KG1 (cell line): ENCODE results near the gene DLGAP1.

Experiments used
- DNase-seq: peaks from one replicate; lab custom pipeline; 2025; lab: John Stamatoyannopoulos, UW

Gene DLGAP1

DNA sequence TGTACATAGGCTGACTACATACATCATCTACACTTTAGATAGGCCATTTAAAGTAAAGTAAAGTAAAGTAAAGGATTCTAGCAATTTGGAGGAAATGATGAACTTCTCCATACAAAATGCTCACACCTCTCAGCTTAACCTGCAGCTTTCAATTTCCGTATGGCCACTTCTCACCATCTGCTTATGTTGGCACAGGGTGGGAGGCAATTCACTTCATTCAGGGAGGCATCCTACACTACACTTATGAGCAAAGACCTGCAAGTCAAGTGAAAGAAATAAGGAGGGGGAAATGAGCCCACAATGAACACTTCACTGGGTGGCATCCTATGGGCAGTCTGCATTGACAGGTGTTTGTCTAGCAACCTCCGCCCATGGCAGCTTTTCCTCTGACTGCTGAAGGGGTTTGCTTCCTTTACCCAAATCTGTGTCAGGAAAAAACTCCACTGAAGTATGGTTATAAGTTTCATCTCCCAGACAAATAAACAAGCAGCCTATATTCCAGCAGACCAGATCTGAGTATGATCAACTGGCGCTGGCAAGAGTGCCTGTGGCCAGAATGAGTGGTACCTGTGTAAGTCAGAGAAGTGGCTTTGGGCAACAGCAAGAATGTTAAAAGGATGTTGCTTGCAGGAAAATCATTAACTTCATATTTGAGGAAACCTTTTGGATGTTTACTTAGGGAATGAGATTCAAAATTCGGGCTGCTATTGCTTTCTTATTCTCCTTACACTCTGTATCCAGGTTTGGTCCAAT lies 556.1 kb downstream of the DLGAP1 start:
- no peak for DNase-seq

DNA sequence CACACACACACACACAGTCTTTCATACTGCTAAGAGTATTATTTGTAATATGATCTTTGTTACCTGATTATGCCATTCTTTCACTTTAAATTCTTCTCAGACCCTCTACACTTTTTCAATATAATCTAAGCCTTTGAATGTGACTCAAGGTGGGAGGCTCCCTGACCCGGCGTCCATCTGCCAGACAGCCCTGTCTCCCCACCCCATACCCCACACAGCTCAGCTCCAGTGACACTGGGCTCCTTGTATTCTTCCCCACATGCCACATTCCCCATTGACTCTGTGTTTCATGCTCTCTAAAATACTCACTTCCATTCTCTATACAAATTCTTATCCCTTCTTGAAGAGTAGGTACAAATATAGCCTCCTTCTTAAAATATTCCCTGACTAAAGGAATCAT lies 563.0 kb downstream of the DLGAP1 start:
- DNase-seq: no peak

DNA sequence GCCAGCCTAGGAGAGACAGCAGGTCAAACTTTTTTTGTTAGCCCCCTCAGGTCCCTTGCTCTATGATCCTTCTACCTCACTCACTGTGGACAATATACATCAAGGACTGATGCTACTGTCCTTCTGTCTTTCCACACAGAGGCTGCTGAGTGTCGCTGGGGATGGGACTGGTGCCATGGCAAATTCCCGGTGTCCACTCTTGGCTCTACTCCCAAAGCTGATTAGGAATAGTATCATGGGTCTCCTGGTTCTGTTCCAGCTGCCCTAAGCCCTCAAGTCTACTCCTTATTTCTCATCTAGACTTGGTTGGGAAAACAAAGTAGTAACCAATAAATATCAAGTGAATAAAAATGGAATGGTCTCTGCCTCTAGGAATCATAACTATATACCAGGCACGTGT lies 563.9 kb downstream of the DLGAP1 start:
- DNase-seq: no peak

- DNase-seq: no peak
Observed at GRCh38 chr18:3889803-3890202, 565.3 kb downstream of the DLGAP1 start.

DNA sequence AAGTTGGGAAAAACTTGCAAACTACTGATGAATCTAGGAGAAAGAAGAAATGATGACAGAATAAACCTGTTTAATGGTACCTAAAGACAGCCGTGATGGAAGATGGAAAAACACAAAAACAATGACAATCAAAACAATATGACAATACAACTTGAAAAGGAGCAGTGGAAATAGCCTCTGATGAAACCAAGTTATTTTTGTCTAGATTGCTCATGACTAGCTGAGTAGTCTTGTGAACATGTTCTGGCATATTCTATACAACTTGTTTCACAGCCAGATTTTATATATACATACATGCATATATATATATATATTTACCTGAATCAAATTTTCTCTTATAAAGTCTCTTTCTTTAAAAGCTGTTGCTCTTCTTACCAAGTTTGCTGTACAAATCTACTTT lies 566.0 kb downstream of the DLGAP1 start:
- DNase-seq: no peak

DNA sequence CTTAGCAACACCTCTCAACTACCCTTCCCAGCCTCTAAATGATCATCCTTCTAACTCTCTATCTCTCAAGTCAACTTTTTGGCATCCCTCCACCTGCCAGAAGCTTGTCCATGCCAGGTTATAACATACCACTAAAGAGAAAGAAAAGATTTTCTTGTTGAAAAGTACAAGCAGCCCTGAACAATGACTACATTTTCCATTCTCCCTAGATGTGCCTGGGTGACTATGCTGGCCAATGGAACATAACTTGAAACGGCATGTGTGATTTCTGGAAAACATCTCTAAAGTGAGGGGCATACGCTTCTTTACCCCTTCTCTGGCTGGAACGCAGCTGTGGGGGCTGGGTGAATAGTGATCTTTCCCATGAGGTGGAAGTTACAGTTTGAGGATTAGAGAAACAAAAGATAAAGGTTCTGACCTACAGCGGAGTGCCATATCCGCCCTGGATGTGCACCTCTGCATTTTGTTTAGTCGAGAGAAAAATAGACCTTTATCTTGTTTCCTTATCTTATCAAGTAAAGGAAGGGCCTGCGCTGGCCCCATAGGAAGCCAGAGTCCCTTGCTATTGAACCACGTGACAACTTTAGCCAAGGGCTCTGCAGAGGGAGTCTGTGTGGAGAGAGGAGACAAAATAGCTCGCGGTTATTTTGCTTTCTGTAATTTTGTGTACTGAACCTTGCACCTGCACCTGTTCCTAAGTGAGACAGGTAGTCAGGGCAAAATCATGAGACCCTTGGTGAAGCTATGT lies 568.4 kb downstream of the DLGAP1 start:
- no peak for DNase-seq

DNA sequence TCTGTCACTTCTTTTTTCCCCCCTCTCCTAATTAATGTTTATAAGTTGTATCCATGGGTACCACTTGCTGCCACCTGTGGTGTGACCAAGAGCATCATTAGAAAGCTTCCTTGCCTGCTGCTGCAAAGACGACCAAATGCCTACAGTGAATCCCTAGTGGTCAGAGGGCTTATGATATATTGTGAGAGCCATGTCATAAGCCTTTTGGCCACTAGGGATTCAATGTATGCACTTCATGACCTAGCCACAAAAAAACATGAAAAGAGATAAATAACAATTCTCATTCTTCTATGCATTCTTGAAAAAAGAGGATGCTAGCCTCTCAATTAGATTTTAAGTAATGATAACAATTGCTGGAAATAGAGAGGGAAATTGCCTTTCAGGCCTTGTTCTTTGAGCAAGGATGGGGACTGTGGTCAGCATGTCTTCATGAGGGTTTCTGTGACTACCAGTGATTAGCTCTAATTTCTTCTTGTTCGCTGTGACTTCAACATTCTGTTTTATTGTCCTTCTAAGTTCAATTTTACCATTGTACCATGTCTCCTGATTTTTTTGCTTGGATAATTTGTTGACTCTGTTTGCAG lies 569.8 kb downstream of the DLGAP1 start:
- DNase-seq: no peak

DNA sequence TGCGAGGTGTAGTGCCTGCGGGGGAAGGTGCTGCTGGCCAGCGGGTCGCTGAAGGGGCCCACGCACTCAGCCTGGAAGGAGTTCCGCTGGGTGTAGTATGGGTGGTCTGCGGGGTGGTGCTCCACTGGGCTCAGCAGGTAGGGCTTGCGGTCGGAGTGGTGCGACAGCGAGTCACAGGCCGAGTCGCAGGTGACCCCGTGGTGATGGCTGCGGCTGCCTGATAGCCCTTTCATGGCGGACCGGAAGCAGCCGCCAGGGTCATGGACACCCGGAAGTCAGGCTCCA lies 575.3 kb downstream of the DLGAP1 start:
- DNase-seq: no peak

DNA sequence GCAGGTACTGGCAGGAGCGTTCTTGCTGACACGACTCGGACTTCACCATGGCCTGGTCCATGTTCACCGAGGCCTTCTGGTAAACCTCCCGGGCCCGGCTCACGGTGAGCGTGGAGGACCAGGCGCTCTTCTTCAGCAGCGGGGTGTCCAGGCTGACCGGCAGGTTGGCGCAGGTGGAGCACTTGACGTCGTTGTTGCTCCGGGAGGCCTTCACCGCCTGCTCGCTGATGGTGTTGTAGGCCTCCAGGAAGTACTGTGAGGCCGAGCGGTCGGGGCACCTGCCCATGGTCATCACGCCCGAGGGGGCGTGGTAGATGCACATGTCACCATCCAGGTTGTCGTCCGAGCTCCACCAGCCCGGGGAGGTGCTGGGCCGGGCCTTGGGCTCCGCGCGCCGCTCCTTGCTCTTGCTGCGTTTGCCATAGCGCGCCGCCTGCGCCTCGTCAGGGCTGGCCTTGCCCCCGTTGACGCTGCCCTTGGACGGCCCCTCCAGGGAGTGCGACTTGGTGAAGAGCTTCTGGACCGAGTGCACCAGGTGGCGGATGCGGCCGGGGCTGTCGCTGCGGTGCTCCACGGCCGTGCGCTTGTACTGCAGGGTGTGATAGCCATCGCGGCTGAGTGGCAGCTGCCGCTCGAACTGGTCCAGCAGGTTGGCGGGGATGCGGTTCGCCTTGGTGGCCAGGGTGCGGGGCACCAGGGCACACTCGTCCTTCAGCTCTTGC lies 575.8 kb downstream of the DLGAP1 start:
- no peak for DNase-seq

DNA sequence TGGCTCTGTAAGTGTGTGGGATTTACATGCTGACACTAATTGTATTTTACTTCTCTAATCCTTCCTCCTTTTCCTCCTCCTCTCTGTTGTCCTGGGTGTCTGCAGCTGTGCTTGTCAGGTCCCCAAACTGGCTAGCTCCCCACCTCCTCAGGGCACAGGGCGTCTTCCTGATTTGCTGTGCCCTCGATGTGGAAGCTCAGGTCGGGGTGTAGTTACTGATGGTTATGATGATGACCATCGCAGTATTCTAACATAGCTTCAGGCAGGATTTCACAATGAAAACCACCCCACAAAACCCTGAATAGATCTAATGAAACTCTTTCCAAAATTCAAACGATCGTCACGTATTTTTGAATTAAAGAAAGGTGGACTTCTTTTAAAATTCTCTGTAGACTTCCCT lies 576.7 kb downstream of the DLGAP1 start:
- no peak for DNase-seq

GRCh38 chr18:3877678-3878077 lies 577.4 kb downstream of the DLGAP1 start:
- DNase-seq: no peak

DNA sequence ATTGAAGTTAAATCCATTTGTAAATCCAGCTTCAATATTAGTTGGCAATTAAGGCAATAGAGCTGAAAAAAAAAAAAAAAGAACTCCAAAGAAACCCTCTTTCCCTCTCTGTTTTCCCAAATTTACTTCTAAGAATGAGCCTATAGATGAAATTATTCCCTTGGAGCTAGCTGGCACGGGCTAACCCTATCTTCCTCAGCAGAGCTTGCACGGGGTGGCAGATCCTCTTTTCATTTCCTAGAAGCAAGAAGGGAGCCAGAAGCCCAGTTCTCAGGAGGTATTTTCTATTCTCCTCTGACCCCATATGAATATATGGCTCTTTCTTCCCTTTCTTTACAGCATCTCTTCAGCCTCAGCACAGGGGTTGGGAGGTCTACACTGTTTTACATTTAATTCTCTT lies 579.1 kb downstream of the DLGAP1 start:
- no peak for DNase-seq

DNA sequence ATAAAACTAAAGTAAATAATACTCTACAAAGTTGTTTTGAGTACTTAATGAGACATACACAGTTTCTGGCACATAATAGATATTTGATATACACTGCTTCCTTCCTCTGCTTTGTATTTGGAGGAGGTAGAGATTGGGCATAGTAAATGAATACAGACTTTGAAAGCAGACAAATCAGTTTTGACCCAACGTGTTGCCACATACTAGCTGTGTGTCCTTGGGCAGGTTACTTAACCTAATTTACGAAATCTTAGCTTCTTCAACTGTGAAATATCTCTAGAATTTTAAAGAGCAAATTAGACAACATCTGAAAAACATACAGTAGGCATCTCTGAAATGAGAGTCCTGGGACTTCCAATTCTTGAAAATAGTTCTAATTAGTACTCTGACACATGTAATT lies 579.7 kb downstream of the DLGAP1 start:
- DNase-seq: no peak

- no peak for DNase-seq
Observed at GRCh38 chr18:3874581-3874980, 580.5 kb downstream of the DLGAP1 start.

GRCh38 chr18:3874125-3874524 lies 581.0 kb downstream of the DLGAP1 start:
- DNase-seq: no peak

DNA sequence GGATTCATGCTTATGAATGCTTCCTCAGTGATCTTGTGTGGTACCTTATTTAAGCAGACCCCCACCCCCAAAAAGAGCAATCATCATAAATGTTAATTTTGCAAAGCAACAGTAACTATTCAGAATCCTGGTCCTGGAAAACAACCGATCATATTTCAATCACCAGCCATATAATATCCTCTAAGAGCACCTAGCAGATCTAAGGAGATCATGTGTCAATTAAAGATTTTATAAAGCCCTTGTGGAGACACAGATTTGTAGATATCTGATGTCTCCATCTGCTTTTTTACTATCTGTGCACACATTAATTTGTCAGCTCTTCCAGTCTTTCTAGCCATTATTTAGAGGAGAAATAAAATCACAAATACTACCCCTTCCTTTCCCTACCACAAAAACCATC lies 581.4 kb downstream of the DLGAP1 start:
- no peak for DNase-seq

- DNase-seq: no peak
Observed at GRCh38 chr18:3873211-3873610, 581.9 kb downstream of the DLGAP1 start.

DNA sequence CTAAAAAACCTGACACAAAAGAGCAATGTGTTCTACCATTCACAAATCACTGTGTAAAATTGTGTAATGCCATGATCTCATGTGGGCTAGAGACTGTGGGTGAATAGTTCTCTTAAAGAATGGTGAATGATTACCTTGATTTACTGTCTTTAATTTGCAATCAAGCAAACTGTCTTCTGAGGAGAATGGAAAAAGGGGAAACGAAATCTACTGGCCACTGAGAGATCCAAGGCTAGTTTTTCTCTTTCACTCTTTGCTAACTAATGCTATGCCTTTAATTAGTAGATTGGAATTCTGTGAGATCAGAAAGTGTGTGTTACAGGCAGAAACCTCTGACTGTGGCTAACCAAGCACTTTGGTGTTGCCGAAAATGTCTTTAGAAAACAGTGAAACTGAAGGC lies 582.5 kb downstream of the DLGAP1 start:
- no peak for DNase-seq

DNA sequence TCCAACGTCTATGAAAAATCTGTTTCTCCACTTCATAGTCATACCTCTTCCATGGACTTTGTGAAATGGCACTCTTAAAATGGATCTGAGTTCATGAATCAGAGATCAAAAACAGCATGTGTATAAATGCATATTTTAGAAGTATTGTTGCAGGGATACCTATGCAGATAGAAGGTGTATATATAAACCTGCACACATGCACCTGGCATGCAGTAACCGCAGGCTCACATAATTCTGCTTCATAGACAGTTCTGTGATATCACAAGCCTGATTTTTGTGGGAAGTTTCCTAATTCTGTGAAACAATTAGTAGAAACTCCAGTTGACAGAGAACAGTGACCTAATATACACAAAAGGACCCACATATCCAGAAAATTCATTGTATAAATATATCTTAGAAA lies 583.4 kb downstream of the DLGAP1 start:
- DNase-seq: no peak

DNA sequence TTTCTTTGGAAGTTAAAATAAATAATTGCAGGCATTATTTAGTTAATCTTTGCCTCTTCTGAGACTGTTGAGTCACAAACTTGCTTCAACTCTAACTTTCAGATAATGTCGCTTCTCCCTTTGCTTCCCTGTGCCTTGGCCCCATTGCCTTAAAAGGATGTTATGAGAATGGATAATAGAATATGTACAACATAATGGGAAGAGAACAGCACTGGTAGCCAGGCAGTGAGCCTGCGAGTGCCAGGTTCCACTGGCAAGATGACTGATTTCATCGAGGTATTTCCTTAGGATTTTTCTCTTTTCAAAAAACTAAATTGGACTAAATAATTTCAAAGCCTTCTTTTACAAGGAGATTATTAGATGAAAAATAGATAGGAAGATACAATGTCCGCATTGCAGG lies 584.2 kb downstream of the DLGAP1 start:
- DNase-seq: no peak

GRCh38 chr18:3869848-3870247 lies 585.3 kb downstream of the DLGAP1 start:
- no peak for DNase-seq

DNA sequence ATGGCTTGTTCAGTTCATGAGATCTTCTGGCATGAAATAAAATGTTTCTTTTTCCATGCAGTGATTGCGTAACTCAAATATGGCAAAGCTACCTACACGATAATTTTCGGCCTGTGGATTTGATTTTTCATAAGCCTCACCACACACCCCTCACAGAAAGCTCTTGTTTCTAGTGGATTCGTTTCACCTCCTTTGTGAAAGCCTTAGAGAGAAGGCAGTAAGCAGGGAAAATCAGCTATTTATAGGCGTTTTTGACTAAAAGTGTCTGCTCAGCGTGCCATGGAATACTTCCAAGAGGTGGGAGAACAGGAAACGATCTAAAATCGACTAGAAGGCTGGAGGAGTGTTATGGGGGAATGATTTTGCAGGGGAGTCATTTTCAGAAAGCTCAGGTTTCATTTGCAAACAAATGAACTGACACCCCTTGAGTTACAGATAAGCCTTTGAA lies 587.2 kb downstream of the DLGAP1 start:
- DNase-seq: no peak

GRCh38 chr18:3867236-3867635 lies 587.9 kb downstream of the DLGAP1 start:
- no peak for DNase-seq
